Stimulated activated CD8-positive, alpha-beta memory T cell treated with anti-CD3 and anti-CD28 coated beads, Interleukin-15, amount 100 ng/mL, for 48 hours (primary cell): ENCODE measurements around the gene ARHGAP26.

ENCODE experiments used
- DNase-seq, 2 donors: peaks; one replicate each; pipeline ENCODE4 v3.0.0-alpha.2; 2020; ENCODE audit warnings: low read depth in 2 of 2

ARHGAP26 gene

GRCh38 chr5:142830241-142831008 is 60.2 kb downstream of the ARHGAP26 start:
- DNase-seq, result no peak

- no peak for DNase-seq
Measured at GRCh38 chr5:142831009-142831383, 60.8 kb downstream of the ARHGAP26 start.

DNA sequence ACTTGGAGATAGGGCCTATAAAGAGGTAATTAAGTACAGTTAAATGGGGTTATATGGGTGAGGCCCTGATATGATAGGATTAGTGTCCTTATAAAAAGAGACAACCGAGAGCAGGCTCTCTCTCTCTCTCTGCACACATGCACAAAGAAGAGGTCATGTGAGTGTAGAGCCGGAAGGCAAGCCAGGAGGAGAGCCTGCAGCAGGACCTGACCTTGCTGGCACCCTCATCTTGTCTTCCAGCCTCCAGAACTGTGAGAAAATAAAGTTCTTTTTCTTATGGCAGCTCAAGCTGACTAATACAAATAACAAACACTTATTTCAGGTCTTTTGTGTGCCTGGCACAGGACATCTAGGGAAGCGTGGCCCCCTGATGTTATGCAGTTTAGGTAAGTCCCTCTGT is 62.1 kb downstream of the ARHGAP26 start:
- DNase-seq, result no peak

DNA sequence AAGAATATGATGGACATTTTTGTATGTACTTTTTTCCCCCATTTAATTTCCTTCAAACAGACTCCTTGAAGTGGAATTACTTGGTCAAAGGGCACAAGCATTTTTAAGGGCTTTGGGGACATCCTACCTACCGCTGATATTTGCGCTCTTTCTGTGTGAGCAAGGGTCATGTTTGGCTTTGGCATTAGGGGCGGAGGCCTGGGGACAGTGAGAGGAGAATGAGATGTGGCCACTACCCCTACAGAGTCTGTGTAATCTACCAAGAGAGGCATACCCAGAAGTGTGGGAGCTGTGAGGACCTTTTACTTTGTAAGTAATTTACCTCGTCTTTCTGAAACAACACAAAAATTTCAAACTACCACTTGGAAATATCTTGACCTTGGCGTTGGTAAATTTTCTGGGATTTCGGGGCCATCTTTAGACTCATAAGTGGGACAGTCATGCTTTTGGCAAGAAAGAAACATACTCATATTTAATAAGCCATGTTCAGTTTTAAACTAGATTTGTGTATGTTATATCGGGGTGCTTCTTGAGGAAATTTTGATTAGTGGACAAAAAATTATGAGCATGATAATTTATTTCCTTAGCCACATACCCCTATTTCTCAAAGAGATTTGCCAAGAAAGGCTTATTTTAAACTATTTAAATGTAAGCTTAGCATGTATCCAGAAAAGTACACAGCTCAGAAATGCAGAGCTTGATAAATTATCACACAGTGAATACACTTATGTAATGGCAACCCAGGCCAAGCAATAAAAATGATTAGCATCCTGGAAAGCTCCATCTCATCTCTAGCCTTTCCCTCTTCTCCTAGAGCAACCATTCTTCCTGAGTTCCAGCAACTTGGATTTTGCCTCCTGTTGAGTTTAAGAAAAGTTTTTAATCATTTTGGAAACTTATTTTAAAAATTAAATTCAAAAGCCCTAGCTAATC is 63.6 kb downstream of the ARHGAP26 start:
- DNase-seq, result no peak

- DNase-seq, result no peak
Measured at GRCh38 chr5:142834504-142834903, 64.3 kb downstream of the ARHGAP26 start.

- no peak for DNase-seq
Measured at GRCh38 chr5:142835540-142835939, 65.4 kb downstream of the ARHGAP26 start.

DNA sequence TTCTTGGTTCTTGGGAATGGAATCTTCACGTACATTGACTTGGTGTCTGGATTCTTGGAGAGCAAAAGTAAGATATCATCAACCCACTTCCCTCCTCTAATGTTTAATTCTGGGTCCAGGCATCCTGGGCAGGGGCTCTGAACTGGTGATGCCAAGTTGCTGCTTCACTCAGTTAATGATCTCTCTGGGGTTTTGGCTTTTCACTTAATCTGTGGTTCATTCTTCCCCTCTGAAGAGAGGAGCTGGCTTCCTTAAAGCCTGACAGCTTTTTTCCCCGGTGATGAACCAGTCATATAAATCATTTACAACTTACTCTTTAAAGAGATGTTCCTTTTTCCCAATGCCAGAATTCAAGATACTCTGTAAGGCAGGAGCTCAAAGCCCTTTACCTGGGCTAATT is 65.9 kb downstream of the ARHGAP26 start:
- no peak for DNase-seq

DNA sequence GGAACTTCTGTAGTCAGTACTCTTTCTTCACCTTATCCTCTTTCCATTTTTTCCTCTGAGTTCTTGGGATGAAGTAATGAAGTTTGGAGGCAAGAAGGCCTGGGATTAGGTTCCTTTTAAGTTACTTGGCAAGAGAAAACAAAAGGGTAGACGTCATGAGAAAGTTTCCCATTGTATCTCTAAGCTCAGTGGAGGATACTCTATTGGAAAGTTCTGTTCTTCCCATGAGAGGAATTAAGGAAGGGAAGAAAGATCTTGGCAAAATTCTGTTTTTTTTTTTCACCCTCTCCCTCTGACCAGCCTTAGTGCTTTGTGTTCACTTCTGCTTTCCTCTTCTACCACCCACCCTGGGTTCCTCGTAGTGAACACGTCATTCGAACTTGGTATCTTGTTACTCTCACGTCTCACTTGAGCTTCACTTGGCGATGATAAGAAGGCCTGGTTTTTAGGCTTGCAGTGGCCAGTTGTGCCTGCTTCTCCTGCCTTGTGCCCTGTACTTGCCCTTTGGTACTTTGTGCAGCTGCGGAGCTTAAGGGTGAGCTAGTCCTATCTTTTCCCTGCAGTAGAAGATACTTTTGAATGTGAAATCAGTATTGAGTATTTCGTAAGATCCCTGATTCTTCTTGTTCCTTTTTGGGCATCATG is 67.0 kb downstream of the ARHGAP26 start:
- DNase-seq, result no peak

- DNase-seq, result no peak
Measured at GRCh38 chr5:142838845-142839244, 68.7 kb downstream of the ARHGAP26 start.

- no peak for DNase-seq
Measured at GRCh38 chr5:142839711-142840346, 69.7 kb downstream of the ARHGAP26 start.

DNA sequence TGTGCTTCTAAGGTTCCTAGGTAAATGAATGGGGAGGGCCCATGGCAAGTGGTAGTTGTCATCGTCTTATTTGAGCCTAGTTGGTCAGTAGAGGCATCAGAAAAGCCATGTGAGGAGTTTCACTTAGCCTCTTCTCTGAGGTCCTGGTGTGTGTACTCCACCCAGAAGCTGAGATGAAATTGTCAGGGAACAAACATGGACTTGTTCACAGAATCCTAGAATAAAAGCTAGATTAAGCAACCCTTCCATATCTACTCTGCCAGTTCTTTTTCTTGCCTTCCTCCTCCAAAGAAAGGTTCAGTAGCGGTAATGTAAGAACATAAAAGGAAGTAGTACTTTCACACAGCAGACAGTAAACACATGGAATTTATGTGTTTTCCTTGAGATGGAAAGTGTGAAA is 70.4 kb downstream of the ARHGAP26 start:
- DNase-seq, result no peak

- DNase-seq, result no peak
Measured at GRCh38 chr5:142841511-142842265, 71.5 kb downstream of the ARHGAP26 start.

GRCh38 chr5:142842994-142843905 is 73.1 kb downstream of the ARHGAP26 start:
- DNase-seq, result no peak

GRCh38 chr5:142844866-142845265 is 74.7 kb downstream of the ARHGAP26 start:
- DNase-seq, result no peak

- DNase-seq, result no peak
Measured at GRCh38 chr5:142845402-142845921, 75.3 kb downstream of the ARHGAP26 start.

- no peak for DNase-seq
Measured at GRCh38 chr5:142845954-142846398, 75.8 kb downstream of the ARHGAP26 start.

DNA sequence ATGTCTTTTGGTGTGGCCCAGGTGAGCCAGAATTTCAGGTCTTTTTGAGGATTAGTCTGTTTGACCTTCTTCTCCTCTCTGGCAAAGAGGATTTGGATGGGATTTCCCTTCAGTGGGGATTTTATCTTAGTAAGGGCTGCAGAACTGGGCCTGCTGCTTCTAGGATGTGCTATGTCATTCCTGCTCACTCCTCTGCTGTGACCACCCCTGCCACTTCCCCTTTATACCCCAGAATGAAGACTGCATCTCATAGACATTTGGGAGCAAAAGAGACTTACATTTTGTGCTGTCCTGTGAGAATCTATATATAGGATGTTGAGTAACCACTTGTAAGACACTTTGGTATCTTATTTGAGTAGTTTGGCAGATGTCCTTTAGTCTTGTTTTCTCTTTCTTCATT is 76.2 kb downstream of the ARHGAP26 start:
- no peak for DNase-seq

DNA sequence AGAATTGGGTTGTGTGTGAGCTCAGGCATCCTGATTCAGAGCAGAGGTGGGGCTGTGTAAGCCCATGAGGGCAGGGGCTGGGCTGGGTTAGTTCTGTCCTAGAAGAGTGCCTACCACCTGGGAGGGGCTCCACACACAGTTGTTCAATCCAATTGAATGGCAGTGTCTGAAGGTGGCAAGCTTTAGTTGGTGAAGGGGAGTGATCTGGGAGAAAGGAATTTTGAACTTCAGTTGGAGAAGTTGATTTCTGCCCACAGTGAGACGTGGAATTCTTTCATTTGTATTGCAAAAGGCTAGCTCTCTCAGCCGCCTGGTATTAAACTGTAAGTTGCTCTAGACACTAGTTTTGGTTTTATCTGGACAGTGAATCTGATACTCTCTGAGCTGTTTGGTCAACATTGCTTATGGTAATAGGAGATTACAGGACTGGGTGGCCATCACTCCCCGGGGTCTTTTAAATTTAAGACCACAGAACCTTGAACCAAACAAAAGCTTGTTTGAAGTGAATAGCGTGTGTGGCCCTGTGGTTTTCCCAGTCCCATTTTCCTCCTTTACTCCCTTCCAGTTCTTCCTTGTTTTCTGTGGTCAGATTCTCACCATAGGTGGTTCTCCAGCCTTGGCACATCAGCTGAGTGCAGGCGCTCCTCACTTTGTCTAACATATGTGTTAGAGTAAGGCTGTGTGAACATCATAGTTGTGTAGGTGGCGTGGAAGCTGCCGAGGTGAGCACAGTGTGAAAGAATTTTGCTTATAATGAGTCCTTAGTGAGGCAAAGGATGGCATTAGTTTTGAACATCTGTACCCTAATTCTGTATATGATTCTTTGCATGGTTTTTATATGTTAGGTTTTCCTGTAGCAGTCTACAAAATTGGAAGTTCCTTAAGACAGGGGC is 78.0 kb downstream of the ARHGAP26 start:
- DNase-seq, result no peak

DNA sequence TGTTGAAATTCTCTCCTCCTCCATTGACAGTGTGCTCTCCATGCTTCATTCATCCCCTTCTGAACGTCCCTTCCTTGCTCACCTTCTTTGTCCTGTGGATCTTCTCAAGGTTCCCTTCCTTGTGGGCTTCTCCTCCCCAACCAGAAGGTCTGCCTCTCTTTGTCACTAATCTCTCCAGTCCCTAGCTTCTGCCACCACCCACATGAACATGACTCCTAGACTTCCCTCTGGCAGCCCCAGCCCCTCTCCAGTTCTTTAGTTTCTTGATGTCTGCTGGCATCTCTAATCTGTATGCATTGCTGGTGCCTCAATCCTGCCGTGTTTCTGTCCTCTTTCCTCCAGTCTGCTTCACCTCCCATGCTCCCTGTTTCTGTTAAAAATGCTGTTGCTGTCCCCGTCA is 79.3 kb downstream of the ARHGAP26 start:
- no peak for DNase-seq
